Right lobe of liver (tissue), 6 donors: ENCODE results near the gene ARHGAP29. TPM values are rescaled to one million over a fixed set of nuclear protein-coding genes. Genes with fewer than 3 reads are reported as not detected.

Experiments
- ATAC-seq, 4 donors: fragments of 200-7000 bp; cut with Tn5 transposase; one replicate each; pipeline ENCODE4 v1.9.1; 2020; ENCODE audit warnings: mild to moderate bottlenecking in 4 of 4, moderate library complexity in 4 of 4
- DNase-seq, 3 donors: peaks; one replicate each; pipeline ENCODE4 v3.0.0-alpha.2; 2020
- H3K27ac ChIP-seq, 3 donors: fragments of 200-600 bp; one replicate each; pipeline ENCODE4 v1.8.0; 2022
- H3K27me3 ChIP-seq, 2 donors: fragments of 200-600 bp; one replicate each; pipeline ENCODE4 v1.8.0; 2022
- H3K36me3 ChIP-seq, 4 donors: fragments of 200-600 bp; sonication (generic) in 1 of 4; one replicate each; pipeline versions ENCODE4 v1.5.1 to v1.8.0; 2017 to 2022; ENCODE audit warnings: control low read depth in 1 of 4
- H3K4me1 ChIP-seq, 4 donors: fragments of 200-600 bp; sonication (generic) in 1 of 4; one replicate each; pipeline versions ENCODE4 v1.5.1 to v1.8.0; 2017 to 2022; ENCODE audit warnings: control low read depth in 1 of 4
- H3K4me3 ChIP-seq, 3 donors: fragments of 200-600 bp; one replicate each; pipeline ENCODE4 v1.8.0; 2022
- H3K9me3 ChIP-seq, 4 donors: fragments of 200-600 bp; sonication (generic) in 1 of 4; one replicate each; pipeline versions ENCODE4 v1.5.1 to v1.8.0; 2017 to 2022; ENCODE audit warnings: control low read depth in 1 of 4
- CTCF ChIP-seq, 4 donors: fragments of 200-600 bp in 3 of 4; fragments of 450-650 bp in 1 of 4; IDR thresholded peaks; one replicate each; pipeline versions ENCODE4 v1.5.1 to v1.8.0; 2016 to 2022; ENCODE audit warnings: antibody characterized with exemption in 4 of 4, mild to moderate bottlenecking in 2 of 4
- POLR2A ChIP-seq: fragments of 450-650 bp; IDR thresholded peaks from one replicate; pipeline ENCODE4 v1.6.1; 2017; ENCODE audit warnings: antibody characterized with exemption, mild to moderate bottlenecking
- WGBS: methylation state at CpG from one replicate; pipeline ENCODE4 v1.1.6; 2018; ENCODE audit warnings: low coverage, low lambda C conversion rate; ENCODE audit not compliant: insufficient coverage; ENCODE audit errors: missing lambda C conversion rate; 5-methylcytosine and 5-hydroxymethylcytosine counted together
- intact Hi-C, 2 donors: fragments of 100-400 bp; cut with DNase I; formaldehyde crosslinking; loops; one replicate each; pipeline versions ENCODE4 v1.11.2 to v1.14.1; 2022
- total RNA-seq, 6 experiments: library from RNA; depleted of rRNA in 2 of 6; stranded (reverse); fragments of >200 nt in 2 of 6; fragmentation: NEBNext Ultra II Directional in 3 of 6; extraction: Animal tissue kit (Norgen Biotek cat#: 25700) in 3 of 6; gene quantifications; one replicate each; pipeline versions ENCODE4 v1.1.0 to v1.2.4, GENCODE V29; 2016 to 2023
- donor health status: DM: no; HTN: yes; CAD: no.
- donor health status: DM: no; HTN: no; CAD: no.
- donor health status: DM: no; HTN: no; CAD: no.
- donor health status: DM: no; HTN: yes; CAD: no.
- donor health status: DM: no; HTN: yes; CAD: no.

The ARHGAP29 gene
- total RNA-seq, 6 experiments from 2014 or later, result 15.1 to 28.9 (median 21.1) TPM

DNA sequence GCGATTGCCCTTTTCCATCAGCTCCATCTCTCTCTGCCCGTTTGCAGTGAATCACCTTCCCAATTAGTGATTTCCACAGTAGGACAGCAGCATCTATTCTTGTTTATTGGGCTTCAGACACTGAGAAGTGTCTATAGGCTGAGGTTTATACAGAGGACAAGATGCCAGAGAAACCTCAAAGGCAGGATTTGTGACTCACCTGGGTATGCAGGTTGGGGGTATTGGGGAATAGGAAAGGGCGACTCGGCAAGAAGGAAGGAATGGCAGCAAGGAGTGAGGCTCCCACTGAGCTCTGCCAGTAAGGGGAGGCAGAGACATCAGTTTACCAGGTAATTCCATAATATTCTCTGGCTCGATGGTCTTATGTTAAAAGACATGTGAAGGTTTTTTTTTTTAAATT is 91.1 kb downstream of the ARHGAP29 start:
- no peaks in the 10 kb centered on the region for H3K9me3 ChIP-seq
- H3K27me3 ChIP-seq, result no peaks in the 10 kb centered on the region
- TF ChIP-seq CTCF (IDR thresholded peaks at IDR 0.05), result no peak
- no peaks in the 10 kb centered on the region for H3K4me1 ChIP-seq
- 98% methylated on average over 4 of the region's 5 CpGs for WGBS
- intact Hi-C loops, result no loop called here
- no peak for ATAC-seq
- no peaks in the 10 kb centered on the region for H3K36me3 ChIP-seq
- no peak overlapping the region for H3K27ac ChIP-seq
- H3K4me3 ChIP-seq, result no peak overlapping the region
- no peak for DNase-seq

DNA sequence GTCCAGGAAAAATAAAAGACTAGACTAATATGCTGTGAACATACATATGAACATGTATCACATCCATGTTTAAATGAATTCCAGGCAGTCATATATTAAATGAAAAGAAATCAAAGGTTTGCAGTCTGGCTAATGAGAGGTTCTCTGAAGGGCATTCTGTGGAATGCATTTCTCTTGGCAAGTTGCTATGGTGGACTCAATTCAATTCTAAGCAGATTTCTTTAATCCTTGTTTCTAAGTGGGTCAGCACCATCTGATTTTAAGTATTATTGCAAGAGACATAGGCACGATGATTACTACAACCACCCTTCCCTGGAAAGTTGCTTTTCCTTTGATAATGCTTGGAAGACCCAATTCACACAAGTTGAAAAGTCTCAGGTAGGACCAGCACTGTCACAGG is 92.5 kb downstream of the ARHGAP29 start:
- WGBS, result 83% methylated on average over 1 of the region's 1 CpG
- TF ChIP-seq CTCF (IDR thresholded peaks at IDR 0.05), result no peak
- no peak for TF ChIP-seq POLR2A
- ATAC-seq (no peak), DNase-seq (no peak)
- H3K27me3 ChIP-seq, result no peaks in the 10 kb centered on the region
- H3K4me3 ChIP-seq, result no peak overlapping the region
- intact Hi-C loops, result no loop called here
- no peaks in the 10 kb centered on the region for H3K36me3 ChIP-seq
- no peak overlapping the region for H3K27ac ChIP-seq
- no peaks in the 10 kb centered on the region for H3K9me3 ChIP-seq
- no peaks in the 10 kb centered on the region for H3K4me1 ChIP-seq

DNA sequence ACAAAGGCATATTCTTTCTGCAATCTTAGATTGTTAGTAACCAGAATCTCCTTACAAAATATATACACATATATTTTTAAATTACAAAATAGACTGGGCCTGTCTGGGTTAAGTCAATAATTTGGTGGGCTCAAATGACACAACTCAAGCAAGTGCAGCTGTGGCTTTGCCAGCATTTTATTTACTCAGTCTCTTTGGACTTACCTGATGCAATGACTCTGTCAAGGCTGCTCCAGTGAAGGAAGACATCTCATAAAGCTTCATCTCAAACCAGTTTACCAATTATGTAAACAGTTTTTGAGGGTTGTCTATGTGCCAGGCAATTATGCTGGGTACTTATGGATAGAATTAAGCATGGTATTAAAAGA is 93.6 kb downstream of the ARHGAP29 start:
- DNase-seq (no peak), ATAC-seq (peak in 3 of 4 donors; percentile 53 to 63 (median 62))
- H3K36me3 ChIP-seq, result no peaks in the 10 kb centered on the region
- H3K27ac ChIP-seq, result no peak overlapping the region
- H3K27me3 ChIP-seq, result no peaks in the 10 kb centered on the region
- intact Hi-C loops, result no loop called here
- no peaks in the 10 kb centered on the region for H3K4me1 ChIP-seq
- H3K9me3 ChIP-seq, result no peaks in the 10 kb centered on the region
- TF ChIP-seq POLR2A, result no peak
- TF ChIP-seq CTCF (IDR thresholded peaks at IDR 0.05), result no peak
- H3K4me3 ChIP-seq, result no peak overlapping the region

DNA sequence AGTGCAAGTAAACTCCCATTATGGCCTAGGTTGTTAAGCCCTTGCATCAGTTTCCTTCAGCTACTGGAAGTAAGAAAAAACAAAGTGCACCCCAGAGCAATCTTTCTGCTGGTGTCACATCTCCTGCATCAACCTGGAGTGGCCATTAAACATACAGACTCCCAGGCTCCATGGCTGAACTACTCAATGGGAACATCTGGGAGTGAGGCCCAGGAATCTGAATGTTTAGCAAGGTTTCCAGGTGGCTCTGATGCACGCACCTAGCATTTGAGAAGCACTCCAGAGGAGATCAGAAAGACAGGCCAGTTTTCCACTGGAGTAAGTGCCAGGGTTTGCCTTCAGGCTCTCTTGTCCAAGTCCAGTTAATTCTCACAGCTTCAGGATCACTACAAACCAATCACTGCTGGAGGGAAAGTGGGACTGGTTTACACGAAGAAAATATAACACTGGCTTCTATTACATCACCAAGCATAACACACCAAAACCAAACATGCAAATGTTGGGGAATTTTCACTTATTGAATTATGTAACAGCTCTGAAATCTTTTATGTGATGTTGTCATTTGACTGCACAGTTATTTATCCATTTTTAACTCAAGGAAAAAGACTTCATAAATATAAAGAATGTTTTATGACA is 94.1 kb downstream of the ARHGAP29 start:
- Histone ChIP-seq H3K9me3 (no peaks in the 10 kb centered on the region), H3K36me3 (no peaks in the 10 kb centered on the region), H3K27ac (no peak overlapping the region), H3K4me3 (no peak overlapping the region), H3K4me1 (no peaks in the 10 kb centered on the region), H3K27me3 (no peaks in the 10 kb centered on the region)
- 27% methylated on average over 1 of the region's 2 CpGs for WGBS
- no peak for TF ChIP-seq POLR2A
- TF ChIP-seq CTCF (IDR thresholded peaks at IDR 0.05), result no peak
- ATAC-seq, result peak in 1 of 4 donors; percentile 45
- no peak for DNase-seq
- intact Hi-C loops, result no loop called here

DNA sequence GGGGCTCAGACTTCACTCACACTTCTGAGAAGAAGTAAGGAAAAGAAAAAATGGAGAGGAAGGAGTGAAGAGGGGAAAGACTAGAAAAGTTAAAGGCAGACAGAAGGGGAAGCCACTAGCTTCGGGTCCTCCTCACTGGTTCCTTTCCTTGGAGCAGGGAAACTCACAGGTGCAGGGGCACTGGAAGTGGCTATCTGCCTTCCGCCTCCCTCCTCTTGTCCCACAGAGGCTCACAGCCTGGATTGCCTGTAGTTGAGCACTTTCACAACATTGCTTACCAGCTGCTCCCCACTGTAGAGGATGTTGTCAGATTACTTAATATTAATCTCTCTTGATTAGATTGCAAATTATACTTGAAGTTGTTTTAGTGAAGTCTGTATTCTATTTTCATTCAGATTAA is 94.8 kb downstream of the ARHGAP29 start:
- no peak overlapping the region for H3K27ac ChIP-seq
- H3K4me3 ChIP-seq, result no peak overlapping the region
- intact Hi-C loops, result no loop called here
- H3K27me3 ChIP-seq, result no peaks in the 10 kb centered on the region
- ATAC-seq (no peak), DNase-seq (no peak)
- TF ChIP-seq CTCF (IDR thresholded peaks at IDR 0.05), result no peak
- no peaks in the 10 kb centered on the region for H3K36me3 ChIP-seq
- no peaks in the 10 kb centered on the region for H3K4me1 ChIP-seq
- H3K9me3 ChIP-seq, result no peaks in the 10 kb centered on the region
- WGBS, result no CpG with 5 or more reads among the region's 2 CpGs
